Right renal pelvis (tissue), 4 donors: ENCODE data around the gene HLA-DQB2. TPM values are rescaled to one million over a fixed set of nuclear protein-coding genes. Genes with fewer than 3 reads are reported as not detected.
"Not testable (repeated sequence)": the region's sequence is repeated elsewhere in the genome, so short reads cannot be mapped to it uniquely, and the experiment has no call there.

Experiments used
- DNase-seq, 4 donors: peaks; one replicate each; pipeline ENCODE4 v3.0.0-alpha.2; 2013; ENCODE audit warnings: low read depth in 4 of 4, low spot score in 3 of 4, missing footprints in 1 of 4
- polyA plus RNA-seq, 4 donors: library from polyadenylated mRNA; unstranded; fragments of 120-200 nt; gene quantifications; one replicate each; pipeline ENCODE4 v1.2.1, GENCODE V29; 2013; ENCODE audit not compliant: insufficient read length in 4 of 4

HLA-DQB2 gene
- 1 to 10 TPM in 1 of 4 donors, under 1 TPM in 2, not detected in 1; 0.83 to 1.7 (median 0.89) TPM for polyA plus RNA-seq

GRCh38 chr6:32763421-32763820, at the start of gene HLA-DQB2:
TSS of gene HLA-DQB2 (minus strand) at chr6:32763532. CDS start at chr6:32763470, 62 bp downstream.
- no peak for DNase-seq

- DNase-seq: no peak
Measured at GRCh38 chr6:32809171-32809570, 45.8 kb upstream of the HLA-DQB2 start.

DNA sequence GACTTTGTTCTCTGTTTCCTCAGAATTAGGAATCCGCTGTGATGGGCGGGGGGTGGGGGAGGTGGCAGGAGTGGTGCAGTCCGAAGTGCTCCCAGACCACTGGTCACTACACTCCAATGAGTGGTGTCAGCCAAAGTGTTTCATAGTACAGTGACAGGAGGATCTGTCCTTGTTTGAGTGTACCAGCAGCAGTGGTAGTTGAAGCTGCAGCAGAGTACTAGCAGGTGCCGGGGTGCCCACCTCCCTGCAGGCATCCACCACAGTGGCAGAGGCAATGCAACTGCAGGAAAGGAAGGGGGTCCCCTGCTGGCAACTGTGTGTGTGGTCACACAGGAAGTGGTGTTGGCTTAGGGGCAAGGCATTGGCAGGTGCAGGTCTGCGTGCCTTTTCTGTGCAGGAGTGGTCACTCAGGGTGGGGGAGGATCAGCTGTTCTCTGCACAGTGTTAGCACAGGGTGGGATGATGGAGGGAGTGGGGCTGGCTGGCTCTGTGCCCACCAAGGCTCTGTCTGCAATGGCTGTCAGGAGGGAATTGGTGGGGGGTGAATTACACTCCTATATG, 43.8 kb upstream of the HLA-DQB2 start:
- DNase-seq: no peak

DNA sequence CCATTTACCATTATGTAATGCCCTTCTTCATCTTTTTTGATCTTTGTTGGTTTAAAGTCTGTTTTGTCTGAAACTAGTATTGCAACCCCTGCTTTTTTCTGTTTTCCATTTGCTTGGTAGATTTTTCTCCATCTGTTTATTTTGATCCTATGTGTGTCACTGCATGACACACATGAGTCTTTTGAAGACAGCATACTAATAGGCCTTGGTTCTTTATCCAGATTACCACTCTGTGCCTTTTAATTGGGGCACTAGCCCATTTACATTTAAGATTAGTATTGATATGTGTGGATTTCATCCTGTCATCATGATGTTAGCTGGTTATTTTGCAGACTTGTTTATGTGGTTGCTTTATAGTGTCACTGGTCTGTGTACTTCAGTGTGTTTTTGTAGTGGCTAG, 42.1 kb upstream of the HLA-DQB2 start:
- not testable (repeated sequence) for DNase-seq

GRCh38 chr6:32803416-32803815, 40.1 kb upstream of the HLA-DQB2 start:
- DNase-seq: no peak

GRCh38 chr6:32799740-32800139, 36.4 kb upstream of the HLA-DQB2 start:
- DNase-seq: no peak

GRCh38 chr6:32799168-32799567, 35.8 kb upstream of the HLA-DQB2 start:
- no peak for DNase-seq

GRCh38 chr6:32796848-32797776, 33.8 kb upstream of the HLA-DQB2 start:
- DNase-seq: peak; percentile 45 to 65 (median 58)

GRCh38 chr6:32794510-32794909, 31.2 kb upstream of the HLA-DQB2 start:
- DNase-seq: no peak

DNA sequence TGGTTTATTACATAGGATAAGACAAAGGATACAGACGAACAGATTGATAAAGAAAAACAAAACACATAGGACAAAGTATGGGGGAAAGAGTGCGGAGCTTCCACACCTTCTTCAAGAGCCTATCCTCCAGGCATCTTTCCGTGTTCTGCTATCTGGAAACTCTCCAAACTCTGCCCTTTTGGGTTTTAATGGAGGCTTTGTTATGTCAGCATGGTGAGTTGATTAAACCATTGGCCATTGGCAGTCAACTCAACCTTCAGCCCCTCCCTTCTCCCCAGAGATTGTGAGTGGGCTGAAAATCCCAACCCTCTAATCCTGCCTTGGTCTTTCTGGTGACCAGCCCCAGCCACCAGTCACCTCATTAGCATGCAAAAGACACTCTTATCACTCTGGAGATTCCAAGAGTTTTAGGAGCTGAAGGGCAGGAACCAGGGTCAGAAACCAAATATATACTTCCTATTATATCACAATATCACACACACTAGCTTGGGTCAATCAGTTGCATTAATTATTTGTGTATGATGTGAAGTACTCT, 29.6 kb upstream of the HLA-DQB2 start:
- no peak for DNase-seq

GRCh38 chr6:32790306-32790705, 27.0 kb upstream of the HLA-DQB2 start:
- DNase-seq: no peak

DNA sequence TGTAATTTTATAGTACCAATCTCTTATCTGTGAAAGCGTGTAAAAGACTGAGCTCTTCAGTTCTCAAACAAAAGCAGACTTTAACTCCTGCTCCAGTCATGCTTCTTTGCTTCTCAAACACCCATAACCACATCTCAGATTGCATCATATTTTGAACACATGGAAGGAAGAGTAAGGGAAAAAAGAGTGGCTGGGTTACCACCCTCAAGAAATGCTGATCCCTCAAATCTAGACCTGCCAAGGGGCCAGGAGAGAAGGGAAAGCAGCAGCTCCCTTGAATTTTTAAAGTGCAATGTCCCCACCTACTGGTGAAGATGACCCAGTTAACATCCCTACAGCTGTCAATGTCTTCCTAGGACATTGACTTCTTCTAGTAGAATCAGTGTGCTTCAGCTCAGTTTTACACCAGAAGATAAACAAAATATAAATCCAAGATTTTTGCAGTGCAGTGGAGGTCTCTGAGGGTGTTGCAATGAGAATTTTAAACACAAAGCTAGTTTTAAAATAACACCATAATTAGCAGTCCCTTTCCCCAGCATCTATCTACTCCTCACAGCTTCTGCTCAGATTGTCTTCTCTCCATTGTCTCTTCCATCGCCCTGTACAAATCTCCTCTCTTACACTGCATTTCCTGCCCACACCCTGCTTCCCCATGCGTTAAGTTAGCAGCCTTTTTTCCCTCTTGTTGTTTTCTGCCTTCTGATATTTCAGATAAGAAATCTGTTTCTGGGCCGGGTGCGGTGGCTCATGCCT, 22.6 kb upstream of the HLA-DQB2 start:
- DNase-seq: peak; percentile 26 to 49 (median 36)

DNA sequence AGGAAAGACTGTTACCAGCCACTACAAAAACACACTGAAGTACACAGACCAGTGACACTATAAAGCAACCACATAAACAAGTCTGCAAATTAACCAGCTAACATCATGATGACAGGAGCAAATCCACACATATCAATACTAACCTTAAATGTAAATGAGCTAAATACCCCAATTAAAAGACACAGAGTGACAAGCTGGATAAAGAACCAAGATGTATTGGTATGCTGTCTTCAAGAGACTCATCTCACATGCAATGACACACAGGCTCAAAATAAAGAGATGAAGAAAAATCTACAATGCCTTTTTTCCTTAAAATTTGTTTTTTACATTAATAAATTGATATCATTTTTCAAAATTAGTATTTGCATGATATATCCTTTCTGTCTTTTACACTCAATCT, 19.6 kb upstream of the HLA-DQB2 start:
- DNase-seq: not testable (repeated sequence)

DNA sequence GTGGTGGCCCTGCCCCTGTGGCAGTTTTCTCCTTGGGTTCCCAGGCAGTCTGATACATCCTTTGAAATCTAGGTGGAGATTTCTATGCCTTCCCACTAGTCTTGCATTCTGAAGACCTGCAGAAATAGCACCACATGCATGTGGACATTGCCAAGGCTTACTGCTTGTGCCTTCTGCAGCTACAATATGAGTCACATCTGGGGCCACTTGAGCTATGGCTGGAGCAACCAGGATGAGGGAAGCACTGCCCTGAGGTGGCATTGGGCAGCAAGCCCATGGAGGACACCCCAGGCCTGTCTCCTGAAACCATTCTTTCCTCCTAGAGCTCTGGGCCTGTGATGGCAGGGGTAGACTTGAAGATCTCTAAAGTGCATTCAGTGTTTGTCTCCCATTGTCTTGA, 15.7 kb upstream of the HLA-DQB2 start:
- DNase-seq: no peak

DNA sequence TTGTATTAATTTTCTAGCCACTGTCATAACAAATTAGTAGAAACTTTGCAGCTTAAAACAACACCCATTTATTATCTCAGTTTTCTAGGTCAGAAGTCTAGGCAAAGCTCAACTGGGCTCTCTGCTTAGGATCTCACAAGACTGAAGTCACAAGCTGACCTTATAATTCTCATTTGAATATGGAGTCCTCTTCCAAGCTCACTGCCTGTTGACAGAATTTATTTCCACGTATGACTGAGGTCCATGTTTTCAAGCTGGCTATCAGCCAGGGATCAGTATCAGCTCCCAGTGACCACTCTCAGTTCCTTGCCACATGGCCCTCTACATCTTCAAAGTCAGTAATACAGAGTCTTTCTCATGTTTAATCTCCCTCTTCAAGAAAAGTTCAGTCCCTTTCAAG, 11.7 kb upstream of the HLA-DQB2 start:
- DNase-seq: no peak

DNA sequence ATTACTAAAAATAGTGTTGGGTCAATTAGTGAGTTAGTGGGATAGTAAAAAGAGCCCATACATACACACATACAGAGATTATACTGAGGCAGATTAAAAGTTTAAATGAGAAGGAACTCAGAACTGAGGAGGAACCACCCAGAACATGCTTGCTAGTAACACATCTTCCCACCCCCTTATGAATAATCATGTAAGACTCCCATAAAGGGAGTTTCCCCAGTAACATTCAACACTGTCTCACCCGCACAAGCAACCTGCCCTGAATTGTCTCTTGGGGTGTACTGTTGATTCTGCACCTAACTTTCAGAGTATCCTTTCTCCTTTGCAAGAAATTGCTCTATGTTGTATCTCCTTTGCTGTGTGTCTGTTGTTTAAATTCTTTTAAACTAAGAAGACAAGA, 11.1 kb upstream of the HLA-DQB2 start:
- no peak for DNase-seq

- DNase-seq: no peak
Measured at GRCh38 chr6:32772656-32773055, 9.3 kb upstream of the HLA-DQB2 start.

GRCh38 chr6:32764048-32764447, 716 bp upstream of the HLA-DQB2 start:
- no peak for DNase-seq

DNA sequence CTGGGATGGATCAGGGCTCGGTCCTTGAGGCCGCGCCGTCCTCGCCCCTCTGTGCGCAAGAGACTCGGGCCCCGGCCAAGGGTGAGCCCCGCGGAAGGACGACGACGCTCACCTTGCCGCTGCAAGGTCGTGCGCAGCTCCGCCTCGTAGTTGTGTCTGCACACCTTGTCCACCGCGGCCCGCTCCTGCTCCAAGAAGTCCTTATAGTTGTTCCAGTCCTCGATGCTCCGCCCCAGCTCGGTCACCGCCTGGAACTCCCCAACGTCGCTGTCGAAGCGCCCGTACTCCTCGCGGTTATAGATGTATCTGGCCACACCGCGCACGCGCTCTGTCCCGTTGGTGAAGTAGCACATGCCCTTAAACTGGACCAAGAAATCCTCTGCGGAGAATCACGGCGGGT, 1.8 kb downstream of the HLA-DQB2 start:
- DNase-seq: no peak

GRCh38 chr6:32761072-32761471, 2.3 kb downstream of the HLA-DQB2 start:
- no peak for DNase-seq

- DNase-seq: no peak
Measured at GRCh38 chr6:32759669-32760068, 3.7 kb downstream of the HLA-DQB2 start.
